Neural cell (in vitro differentiated cells): ENCODE measurements around the gene CAMK1.

ENCODE experiments used
- CTCF ChIP-seq: fragments of 450-650 bp; IDR thresholded peaks from 2 replicates; pipeline ENCODE4 v1.5.1; 2014; ENCODE audit warnings: antibody characterized with exemption, mild to moderate bottlenecking, moderate library complexity; ENCODE audit not compliant: poor library complexity, severe bottlenecking
- EP300 ChIP-seq: fragments of 450-650 bp; conservative IDR thresholded peaks from 2 replicates; pipeline ENCODE4 v1.6.1; 2014; ENCODE audit warnings: antibody characterized with exemption, mild to moderate bottlenecking, moderate library complexity; ENCODE audit not compliant: poor library complexity, severe bottlenecking
- EZH2 ChIP-seq: fragments of 200-600, 300-800 bp; shearing (Covaris generic), sonication (generic); IDR thresholded peaks from 2 replicates; pipeline ENCODE4 v1.6.1; 2014; ENCODE audit warnings: antibody characterized with exemption, low read length, borderline replicate concordance, mild to moderate bottlenecking; ENCODE audit not compliant: insufficient read depth, poor library complexity, severe bottlenecking
- MXI1 ChIP-seq: fragments of 450-650 bp; conservative IDR thresholded peaks from 2 replicates; pipeline ENCODE4 v1.6.1; 2014; ENCODE audit warnings: antibody characterized with exemption, mild to moderate bottlenecking; ENCODE audit not compliant: poor library complexity, severe bottlenecking
- POLR2AphosphoS5 ChIP-seq: IDR thresholded peaks from 2 replicates; pipeline ENCODE4 v1.6.1; 2012
- RAD21 ChIP-seq: fragments of 450-650 bp; conservative IDR thresholded peaks from 2 replicates; pipeline ENCODE4 v1.6.1; 2014; ENCODE audit warnings: antibody characterized with exemption, mild to moderate bottlenecking, moderate library complexity
- REST ChIP-seq: IDR thresholded peaks from 2 replicates; pipeline ENCODE4 v1.6.1; 2012; ENCODE audit warnings: borderline replicate concordance
- SMC3 ChIP-seq: fragments of 450-650 bp; conservative IDR thresholded peaks from 2 replicates; pipeline ENCODE4 v1.6.1; 2014; ENCODE audit warnings: antibody characterized with exemption, mild to moderate bottlenecking, moderate library complexity; ENCODE audit not compliant: poor library complexity
- TAF1 ChIP-seq: IDR thresholded peaks from 2 replicates; pipeline ENCODE4 v1.6.1; 2012; ENCODE audit warnings: low read depth

- no peak for TF ChIP-seq EP300
- TF ChIP-seq EZH2: no peak
- TF ChIP-seq CTCF: no peak
- TF ChIP-seq POLR2AphosphoS5: no peak
- no peak for TF ChIP-seq REST
- TF ChIP-seq RAD21: no peak
- TF ChIP-seq TAF1: no peak
- no peak for TF ChIP-seq SMC3
- TF ChIP-seq MXI1: no peak
These were observed 43.8 kb downstream of the CAMK1 start for GRCh38 chr3:9725775-9726515.
